ENCODE results near the gene MEF2B. TPM values are rescaled to one million over a fixed set of nuclear protein-coding genes. Genes with fewer than 3 reads are reported as not detected.
A peak's percentile ranks its signal among the peaks of the same experiment; 100 is the strongest.

The MEF2B gene
- total and polyA plus RNA-seq, 10 of the 15 experiments (the other 5 are each of a cell fraction or from before 2014, with no cell fraction given), result 0.09 to 33.0 (median 8.9) TPM

GRCh38 chr19:19155495-19156219 lies 14.4 kb downstream of the MEF2B start (continued):
- TF ChIP-seq MXI1 (IDR thresholded peaks at IDR 0.05; ENCODE audit: low read depth, low read length) (no peak), E2F8 (IDR thresholded peaks at IDR 0.05; ENCODE audit: low read depth, partially characterized antibody) (no peak), TCF12 (IDR thresholded peaks at IDR 0.05; ENCODE audit: low read depth, low read length) (peak; percentile 87), NR2F1 (conservative IDR thresholded peaks at IDR 0.05) (peak; percentile 43), SP1 (IDR thresholded peaks at IDR 0.05; ENCODE audit: low read depth, low read length) (no peak), ZNF217 (IDR thresholded peaks at IDR 0.05) (no peak), SMAD1 (IDR thresholded peaks at IDR 0.05; ENCODE audit: low read depth, partially characterized antibody) (no peak), POLR2AphosphoS5 (IDR thresholded peaks at IDR 0.05; ENCODE audit: low read length) (0 out of 2 replicates have a peak, but pooled peaks have one; percentile 18), NRF1 (conservative IDR thresholded peaks at IDR 0.05; ENCODE audit: low read depth, low read length) (no peak), YY1 (IDR thresholded peaks at IDR 0.05; ENCODE audit: low read depth, low read length) (no peak), JUNB (IDR thresholded peaks at IDR 0.05) (no peak), ZBTB4 (CRISPR knock-in tag; IDR thresholded peaks at IDR 0.05) (no peak), IKZF1 (conservative IDR thresholded peaks at IDR 0.05) (peak; percentile 64), FOS (IDR thresholded peaks at IDR 0.05; ENCODE audit: borderline replicate concordance, extremely low read depth, insufficient read length) (no peak), ATF7 (IDR thresholded peaks at IDR 0.05; ENCODE audit: low read depth) (no peak), PBX3 (IDR thresholded peaks at IDR 0.05; ENCODE audit: insufficient replicate concordance, low read depth, low read length) (no peak), SREBF1 (IDR thresholded peaks at IDR 0.05; ENCODE audit: low read length) (no peak)
- TF ChIP-seq, protein P1, sequence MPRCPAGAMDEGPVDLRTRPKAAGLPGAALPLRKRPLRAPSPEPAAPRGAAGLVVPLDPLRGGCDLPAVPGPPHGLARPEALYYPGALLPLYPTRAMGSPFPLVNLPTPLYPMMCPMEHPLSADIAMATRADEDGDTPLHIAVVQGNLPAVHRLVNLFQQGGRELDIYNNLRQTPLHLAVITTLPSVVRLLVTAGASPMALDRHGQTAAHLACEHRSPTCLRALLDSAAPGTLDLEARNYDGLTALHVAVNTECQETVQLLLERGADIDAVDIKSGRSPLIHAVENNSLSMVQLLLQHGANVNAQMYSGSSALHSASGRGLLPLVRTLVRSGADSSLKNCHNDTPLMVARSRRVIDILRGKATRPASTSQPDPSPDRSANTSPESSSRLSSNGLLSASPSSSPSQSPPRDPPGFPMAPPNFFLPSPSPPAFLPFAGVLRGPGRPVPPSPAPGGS (IDR thresholded peaks at IDR 0.05; ENCODE audit: borderline replicate concordance, insufficient read depth, low read depth, low read length, poor library complexity, severe bottlenecking), result no peak
- TF ChIP-seq, protein P2, sequence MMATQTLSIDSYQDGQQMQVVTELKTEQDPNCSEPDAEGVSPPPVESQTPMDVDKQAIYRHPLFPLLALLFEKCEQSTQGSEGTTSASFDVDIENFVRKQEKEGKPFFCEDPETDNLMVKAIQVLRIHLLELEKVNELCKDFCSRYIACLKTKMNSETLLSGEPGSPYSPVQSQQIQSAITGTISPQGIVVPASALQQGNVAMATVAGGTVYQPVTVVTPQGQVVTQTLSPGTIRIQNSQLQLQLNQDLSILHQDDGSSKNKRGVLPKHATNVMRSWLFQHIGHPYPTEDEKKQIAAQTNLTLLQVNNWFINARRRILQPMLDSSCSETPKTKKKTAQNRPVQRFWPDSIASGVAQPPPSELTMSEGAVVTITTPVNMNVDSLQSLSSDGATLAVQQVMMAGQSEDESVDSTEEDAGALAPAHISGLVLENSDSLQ (IDR thresholded peaks at IDR 0.05), result no peak
- TF ChIP-seq, protein P3, sequence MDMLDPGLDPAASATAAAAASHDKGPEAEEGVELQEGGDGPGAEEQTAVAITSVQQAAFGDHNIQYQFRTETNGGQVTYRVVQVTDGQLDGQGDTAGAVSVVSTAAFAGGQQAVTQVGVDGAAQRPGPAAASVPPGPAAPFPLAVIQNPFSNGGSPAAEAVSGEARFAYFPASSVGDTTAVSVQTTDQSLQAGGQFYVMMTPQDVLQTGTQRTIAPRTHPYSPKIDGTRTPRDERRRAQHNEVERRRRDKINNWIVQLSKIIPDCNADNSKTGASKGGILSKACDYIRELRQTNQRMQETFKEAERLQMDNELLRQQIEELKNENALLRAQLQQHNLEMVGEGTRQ (IDR thresholded peaks at IDR 0.05; ENCODE audit: borderline replicate concordance, low read depth, low read length), result no peak
